Spleen (tissue), 7 donors: ENCODE measurements around the gene C1orf141.
"Not testable (repeated sequence)": the region's sequence is repeated elsewhere in the genome, so short reads cannot be mapped to it uniquely, and the experiment has no call there.

Experiments
- CTCF ChIP-seq, 11 experiments: fragments of 200-600 bp in 7 of 11; fragments of 450-650 bp in 4 of 11; sonication (generic) in 4 of 11; IDR thresholded peaks in 8 of 11; conservative IDR thresholded peaks in 3 of 11; 1 replicate in 7 of 11; 2 replicates in 4 of 11; pipeline versions ENCODE4 v1.4.0 to v1.8.0; 2016 to 2021; ENCODE audit warnings: antibody characterized with exemption in 11 of 11, inconsistent platforms in 4 of 11, mild to moderate bottlenecking in 1 of 11
- POLR2A ChIP-seq, 3 donors: fragments of 450-650 bp; IDR thresholded peaks; one replicate each; pipeline ENCODE4 v1.5.1; 2017; ENCODE audit warnings: antibody characterized with exemption in 3 of 3, mild to moderate bottlenecking in 1 of 3
- POLR2AphosphoS5 ChIP-seq, 3 donors: sonication (generic); formaldehyde crosslinking; IDR thresholded peaks; one replicate each; pipeline ENCODE4 v1.5.1; 2017; ENCODE audit warnings: antibody characterized with exemption in 3 of 3
- donor health status: DM: no; HTN: no; CAD: no; lungs with moderate emphysema.
- donor health status: DM: no; HTN: no; CAD: no.
- donor health status: DM: no; HTN: no; CAD: no.

- TF ChIP-seq CTCF (IDR thresholded peaks at IDR 0.05 in 8 of 11, conservative IDR thresholded peaks at IDR 0.05 in 3 of 11); POLR2AphosphoS5 (IDR thresholded peaks at IDR 0.05); POLR2A (IDR thresholded peaks at IDR 0.05): not testable (repeated sequence)
These were observed 7.1 kb upstream of the C1orf141 start for GRCh38 chr1:67141832-67142231.
